Hepatocyte (in vitro differentiated cells): ENCODE measurements around the gene NANOGP8. TPM values are rescaled to one million over a fixed set of nuclear protein-coding genes. Genes with fewer than 3 reads are reported as not detected.
"Not testable (repeated sequence)": the region's sequence is repeated elsewhere in the genome, so short reads cannot be mapped to it uniquely, and the experiment has no call there.

ENCODE experiments used
- DNase-seq: peaks from one replicate; pipeline ENCODE4 v3.0.0-alpha.2; 2016; ENCODE audit warnings: low spot score
- H2AFZ ChIP-seq: fragments of 200-600 bp; sonication (generic); 2 replicates; pipeline ENCODE4 v1.6.0; 2016; ENCODE audit warnings: antibody characterized with exemption, mild to moderate bottlenecking
- H3K27ac ChIP-seq: fragments of 200-600 bp; sonication (generic); 2 replicates; pipeline ENCODE4 v1.5.1; 2016; ENCODE audit warnings: mild to moderate bottlenecking
- H3K27me3 ChIP-seq: fragments of 200-600 bp; sonication (generic); 2 replicates; pipeline ENCODE4 v1.6.1; 2016
- H3K36me3 ChIP-seq: fragments of 200-600 bp; sonication (generic); replicated peaks from 2 replicates; pipeline ENCODE4 v1.5.1; 2016; ENCODE audit warnings: low read depth; ENCODE audit not compliant: insufficient read depth
- H3K4me1 ChIP-seq: fragments of 200-600 bp; sonication (generic); 2 replicates; pipeline ENCODE4 v1.5.1; 2016; ENCODE audit warnings: mild to moderate bottlenecking, moderate library complexity; ENCODE audit not compliant: insufficient read depth
- H3K4me2 ChIP-seq: fragments of 200-600 bp; sonication (generic); 2 replicates; pipeline ENCODE4 v1.6.0; 2016
- H3K4me3 ChIP-seq: fragments of 200-600 bp; sonication (generic); 2 replicates; pipeline ENCODE4 v1.5.1; 2016; ENCODE audit warnings: mild to moderate bottlenecking
- H3K79me2 ChIP-seq: fragments of 200-600 bp; sonication (generic); 2 replicates; pipeline ENCODE4 v1.6.0; 2017; ENCODE audit warnings: mild to moderate bottlenecking
- H3K9me2 ChIP-seq: fragments of 200-600 bp; sonication (generic); replicated peaks from 2 replicates; pipeline ENCODE4 v1.6.0; 2017; ENCODE audit warnings: mild to moderate bottlenecking; ENCODE audit not compliant: insufficient read depth
- H3K9me3 ChIP-seq: fragments of 200-600 bp; sonication (generic); 2 replicates; pipeline ENCODE4 v1.5.1; 2016; ENCODE audit warnings: low read depth, mild to moderate bottlenecking
- H4K20me1 ChIP-seq: fragments of 200-600 bp; sonication (generic); 2 replicates; pipeline ENCODE4 v1.6.0; 2016; ENCODE audit warnings: mild to moderate bottlenecking; ENCODE audit not compliant: insufficient read depth, poor library complexity, severe bottlenecking
- EZH2 ChIP-seq: fragments of 200-600 bp; sonication (generic); IDR thresholded peaks from 2 replicates; pipeline ENCODE4 v1.6.1; 2016; ENCODE audit warnings: antibody characterized with exemption, mild to moderate bottlenecking, borderline replicate concordance
- EZH2phosphoT487 ChIP-seq: fragments of 200-600 bp; sonication (generic); IDR thresholded peaks from one replicate; pipeline ENCODE4 v1.6.1; 2018; ENCODE audit warnings: antibody characterized with exemption, mild to moderate bottlenecking, low read depth, moderate library complexity; ENCODE audit not compliant: unreplicated experiment, severe bottlenecking
- WGBS: methylation state at CpG from one replicate; pipeline ENCODE4 v1.1.6; 2016; ENCODE audit warnings: low lambda C conversion rate; ENCODE audit errors: missing lambda C conversion rate; 5-methylcytosine and 5-hydroxymethylcytosine counted together
- polyA plus RNA-seq: library from polyadenylated mRNA; unstranded; fragments of >200 nt; fragmentation: Nextera tagmentation; extraction: Ambion mirVana; gene quantifications from 2 replicates; pipeline ENCODE4 v1.2.1, GENCODE V29; 2016
- total RNA-seq: library from RNA; depleted of rRNA; stranded (reverse); fragments of >200 nt; gene quantifications from 2 replicates; pipeline ENCODE4 v1.2.3, GENCODE V29; 2014
- TF ChIP-seq, protein P1 (sequence below): fragments of 200-600 bp; sonication (generic); IDR thresholded peaks from 2 replicates; pipeline ENCODE4 v1.5.1; 2016; ENCODE audit warnings: antibody characterized with exemption, mild to moderate bottlenecking; ENCODE audit not compliant: poor library complexity

NANOGP8 gene
- total and polyA plus RNA-seq, 2 experiments from 2014 or later: 0.59 TPM; not detected in 1

DNA sequence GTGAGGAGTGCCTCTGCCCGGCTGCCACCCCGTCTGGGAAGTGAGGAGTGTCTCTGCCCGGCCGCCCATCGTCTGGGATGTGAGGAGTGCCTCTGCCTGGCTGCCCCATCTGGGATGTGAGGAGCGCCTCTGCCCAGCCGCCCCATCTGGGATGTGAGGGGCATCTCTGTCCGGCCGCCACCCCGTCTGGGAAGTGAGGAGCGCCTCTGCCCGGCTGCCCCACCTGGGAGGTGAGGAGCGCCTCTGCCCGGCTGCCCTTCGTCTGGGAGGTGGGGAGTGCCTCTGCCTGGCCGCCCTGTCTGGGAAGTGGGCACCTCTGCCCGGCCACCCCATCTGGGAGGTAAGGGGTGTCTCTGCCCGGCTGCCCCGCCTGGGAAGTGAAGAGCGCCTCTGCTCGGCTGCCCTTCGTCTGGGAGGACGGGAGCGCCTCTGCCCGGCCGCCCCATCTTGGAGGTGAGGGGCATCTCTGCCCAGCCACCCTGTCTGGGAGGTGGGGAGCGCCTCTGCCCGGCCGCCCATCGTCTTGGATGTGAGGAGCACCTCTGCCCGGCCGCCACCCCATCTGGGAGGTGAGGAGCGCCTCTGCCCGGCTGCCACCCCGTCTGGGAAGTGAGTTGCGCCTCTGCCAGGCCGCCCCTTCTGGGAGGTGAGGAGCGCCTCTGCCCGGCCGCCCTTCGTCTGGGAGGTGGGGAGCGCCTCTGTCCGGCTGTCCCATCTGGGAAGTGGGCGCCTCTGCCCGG is 3.3 kb downstream of the NANOGP8 start:
- H3K9me3 ChIP-seq, H2AFZ ChIP-seq, DNase-seq, H3K27ac ChIP-seq, H3K4me3 ChIP-seq, H3K79me2 ChIP-seq, H3K4me1 ChIP-seq, H4K20me1 ChIP-seq, H3K4me2 ChIP-seq, H3K27me3 ChIP-seq, H3K36me3 ChIP-seq, H3K9me2 ChIP-seq: not testable (repeated sequence)
- 98% methylated on average over 29 of the region's 45 CpGs for WGBS

DNA sequence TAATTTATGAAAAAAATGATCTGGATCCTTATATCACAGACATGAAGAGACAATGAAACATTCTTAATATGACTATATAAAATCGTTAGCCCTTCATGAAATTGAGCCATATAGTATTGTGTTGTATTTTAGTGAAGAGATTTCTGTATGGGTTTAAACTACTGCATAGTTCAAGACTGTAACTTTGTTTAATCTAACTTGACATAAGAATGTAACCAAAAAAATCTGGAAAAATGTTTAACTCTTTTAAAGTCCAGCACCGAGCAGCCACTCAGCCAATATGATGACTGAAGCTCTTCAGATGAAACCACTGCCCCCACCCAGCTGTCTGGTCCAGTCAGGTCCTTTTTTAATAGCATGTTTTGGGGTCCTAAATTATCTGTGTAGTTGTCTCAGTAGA is 4.9 kb downstream of the NANOGP8 start:
- H3K79me2 ChIP-seq: no peaks in the 10 kb centered on the region
- no peaks in the 10 kb centered on the region for H3K36me3 ChIP-seq
- H4K20me1 ChIP-seq: no peaks in the 10 kb centered on the region
- H2AFZ ChIP-seq: no peak overlapping the region
- no peak for DNase-seq
- H3K4me3 ChIP-seq: no peak overlapping the region
- H3K27me3 ChIP-seq: no peaks in the 10 kb centered on the region
- H3K9me3 ChIP-seq: no peaks in the 10 kb centered on the region
- no peaks in the 10 kb centered on the region for H3K4me1 ChIP-seq
- no peak overlapping the region for H3K27ac ChIP-seq
- no peak overlapping the region for H3K4me2 ChIP-seq
- H3K9me2 ChIP-seq: no peaks in the 10 kb centered on the region
- TF ChIP-seq EZH2phosphoT487 (no peak), EZH2 (no peak)
- TF ChIP-seq, protein P1, sequence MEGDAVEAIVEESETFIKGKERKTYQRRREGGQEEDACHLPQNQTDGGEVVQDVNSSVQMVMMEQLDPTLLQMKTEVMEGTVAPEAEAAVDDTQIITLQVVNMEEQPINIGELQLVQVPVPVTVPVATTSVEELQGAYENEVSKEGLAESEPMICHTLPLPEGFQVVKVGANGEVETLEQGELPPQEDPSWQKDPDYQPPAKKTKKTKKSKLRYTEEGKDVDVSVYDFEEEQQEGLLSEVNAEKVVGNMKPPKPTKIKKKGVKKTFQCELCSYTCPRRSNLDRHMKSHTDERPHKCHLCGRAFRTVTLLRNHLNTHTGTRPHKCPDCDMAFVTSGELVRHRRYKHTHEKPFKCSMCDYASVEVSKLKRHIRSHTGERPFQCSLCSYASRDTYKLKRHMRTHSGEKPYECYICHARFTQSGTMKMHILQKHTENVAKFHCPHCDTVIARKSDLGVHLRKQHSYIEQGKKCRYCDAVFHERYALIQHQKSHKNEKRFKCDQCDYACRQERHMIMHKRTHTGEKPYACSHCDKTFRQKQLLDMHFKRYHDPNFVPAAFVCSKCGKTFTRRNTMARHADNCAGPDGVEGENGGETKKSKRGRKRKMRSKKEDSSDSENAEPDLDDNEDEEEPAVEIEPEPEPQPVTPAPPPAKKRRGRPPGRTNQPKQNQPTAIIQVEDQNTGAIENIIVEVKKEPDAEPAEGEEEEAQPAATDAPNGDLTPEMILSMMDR: no peak
- WGBS: 65% methylated on average over 2 of the region's 2 CpGs

DNA sequence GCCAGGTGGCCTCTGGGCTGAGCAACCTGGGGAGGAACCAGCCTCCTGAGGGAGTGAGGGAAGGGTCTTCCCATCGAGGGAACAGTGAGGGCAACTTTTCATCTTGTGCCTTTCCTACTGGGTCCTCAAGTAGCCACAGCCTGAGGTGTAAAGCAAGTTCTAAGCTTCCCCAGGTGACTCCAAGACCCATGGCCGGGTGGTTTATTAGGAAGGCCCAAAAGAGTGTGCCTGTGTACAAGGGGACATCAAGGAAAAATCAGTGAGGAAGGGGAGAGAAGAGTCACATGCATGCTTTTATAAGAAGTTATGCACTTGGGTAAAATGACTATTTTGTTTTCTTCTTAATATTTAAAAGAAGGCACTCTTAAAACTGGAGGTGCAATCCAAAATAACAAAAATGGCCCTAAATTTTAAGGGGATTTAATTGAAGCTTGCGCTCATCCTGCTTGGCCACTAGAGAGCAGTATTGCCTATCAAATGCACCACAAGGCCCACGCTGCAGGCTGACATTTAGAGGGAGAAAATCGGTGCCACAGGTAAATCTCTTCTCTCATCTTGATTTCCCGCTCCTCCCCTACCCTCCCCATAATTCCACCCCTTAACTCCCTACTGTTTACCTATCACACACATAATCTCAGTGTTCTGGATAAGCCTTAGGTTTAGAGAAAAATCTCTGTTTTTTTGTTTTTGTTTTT is 6.7 kb downstream of the NANOGP8 start:
- DNase-seq: peak; percentile 74
- Histone ChIP-seq H3K4me2 (no peak overlapping the region), H3K27ac (no peak overlapping the region), H3K4me3 (no peak overlapping the region), H3K27me3 (no peaks in the 10 kb centered on the region), H3K79me2 (no peaks in the 10 kb centered on the region), H4K20me1 (no peaks in the 10 kb centered on the region), H3K9me2 (no peaks in the 10 kb centered on the region), H3K9me3 (no peaks in the 10 kb centered on the region), H2AFZ (no peak overlapping the region), H3K4me1 (no peaks in the 10 kb centered on the region), H3K36me3 (no peaks in the 10 kb centered on the region)
- TF ChIP-seq EZH2 (no peak), EZH2phosphoT487 (no peak)
- TF ChIP-seq, protein P1: peak; percentile 88
- WGBS: 26% methylated on average over 6 of the region's 6 CpGs

DNA sequence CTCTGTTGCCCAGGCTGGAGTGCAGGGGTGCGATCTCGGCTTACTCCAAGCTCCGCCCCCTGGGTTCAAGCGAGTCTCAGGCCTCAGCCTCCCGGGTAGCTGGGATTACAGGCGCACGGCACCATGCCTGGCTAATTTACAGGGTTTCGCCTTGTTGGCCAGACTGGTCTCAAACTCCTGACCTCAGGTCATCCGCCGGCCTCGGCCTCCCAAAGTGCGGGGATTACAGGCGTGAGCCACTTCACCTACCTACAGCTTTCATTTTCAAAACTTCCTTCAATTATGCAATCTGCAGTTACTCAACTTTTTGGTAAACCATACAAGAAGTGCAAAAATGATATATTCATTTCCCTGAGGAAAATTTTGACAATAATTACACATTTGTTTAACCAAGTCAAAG is 14.0 kb downstream of the NANOGP8 start:
- Histone ChIP-seq H3K79me2 (no peaks in the 10 kb centered on the region), H3K27ac (no peak overlapping the region), H4K20me1 (no peaks in the 10 kb centered on the region), H3K4me3 (no peak overlapping the region), H3K36me3 (no peaks in the 10 kb centered on the region), H3K27me3 (no peaks in the 10 kb centered on the region), H3K4me1 (peaks cover 4% of the 10 kb centered on the region), H3K9me2 (no peaks in the 10 kb centered on the region), H2AFZ (no peak overlapping the region), H3K4me2 (no peak overlapping the region), H3K9me3 (no peaks in the 10 kb centered on the region)
- no peak for TF ChIP-seq EZH2phosphoT487
- TF ChIP-seq, protein P1: no peak
- TF ChIP-seq EZH2: no peak
- DNase-seq: no peak
- 97% methylated on average over 13 of the region's 13 CpGs for WGBS
